Mucosa of descending colon (tissue), 3 donors: ENCODE results near the gene STUM. TPM values are rescaled to one million over a fixed set of nuclear protein-coding genes. Genes with fewer than 3 reads are reported as not detected.
A peak's percentile ranks its signal among the peaks of the same experiment; 100 is the strongest.

Experiments
- ATAC-seq: fragments of 200-7000 bp; cut with Tn5 transposase; one replicate; pipeline ENCODE4 v1.9.1; 2020; ENCODE audit warnings: mild to moderate bottlenecking, moderate library complexity
- DNase-seq, 3 donors: peaks; one replicate each; pipeline ENCODE4 v3.0.0-alpha.2; 2020
- H3K36me3 ChIP-seq: fragments of 200-600 bp; one replicate; pipeline ENCODE4 v1.8.0; 2021; ENCODE audit warnings: low read depth, mild to moderate bottlenecking
- H3K4me1 ChIP-seq: fragments of 200-600 bp; one replicate; pipeline ENCODE4 v1.8.0; 2021; ENCODE audit warnings: low read depth, mild to moderate bottlenecking
- H3K4me3 ChIP-seq: fragments of 200-600 bp; one replicate; pipeline ENCODE4 v1.8.0; 2021; ENCODE audit warnings: mild to moderate bottlenecking
- H3K9me3 ChIP-seq: fragments of 200-600 bp; one replicate; pipeline ENCODE4 v1.8.0; 2021; ENCODE audit warnings: mild to moderate bottlenecking
- intact Hi-C, 2 donors: fragments of 100-400 bp; cut with DNase I in 1 of 2; cut with micrococcal nuclease in 1 of 2; formaldehyde crosslinking; loops; one replicate each; pipeline versions ENCODE4 v1.11.0 to v1.11.1; 2022; cut with DNase I, micrococcal nuclease
- total RNA-seq, 3 donors: library from RNA; stranded (reverse); fragmentation: NEBNext Ultra II Directional in 2 of 3; extraction: Animal tissue kit (Norgen Biotek cat#: 25700) in 2 of 3; gene quantifications; one replicate each; pipeline versions ENCODE4 v1.2.1 to v1.2.4, GENCODE V29; 2021 to 2023
- TF ChIP-seq, protein P1 (sequence below): fragments of 200-600 bp; IDR thresholded peaks from one replicate; pipeline ENCODE4 v1.8.0; 2022; ENCODE audit warnings: antibody characterized with exemption, mild to moderate bottlenecking
- donor health status: DM: no; HTN: no; CAD: no; lungs with moderate emphysema.
- donor health status: DM: no; HTN: no; CAD: no.
- donor health status: DM: no; HTN: yes; CAD: no.

STUM gene
- total RNA-seq, 3 donors from 2014 or later = 1.2 to 18.4 (median 4.9) TPM

DNA sequence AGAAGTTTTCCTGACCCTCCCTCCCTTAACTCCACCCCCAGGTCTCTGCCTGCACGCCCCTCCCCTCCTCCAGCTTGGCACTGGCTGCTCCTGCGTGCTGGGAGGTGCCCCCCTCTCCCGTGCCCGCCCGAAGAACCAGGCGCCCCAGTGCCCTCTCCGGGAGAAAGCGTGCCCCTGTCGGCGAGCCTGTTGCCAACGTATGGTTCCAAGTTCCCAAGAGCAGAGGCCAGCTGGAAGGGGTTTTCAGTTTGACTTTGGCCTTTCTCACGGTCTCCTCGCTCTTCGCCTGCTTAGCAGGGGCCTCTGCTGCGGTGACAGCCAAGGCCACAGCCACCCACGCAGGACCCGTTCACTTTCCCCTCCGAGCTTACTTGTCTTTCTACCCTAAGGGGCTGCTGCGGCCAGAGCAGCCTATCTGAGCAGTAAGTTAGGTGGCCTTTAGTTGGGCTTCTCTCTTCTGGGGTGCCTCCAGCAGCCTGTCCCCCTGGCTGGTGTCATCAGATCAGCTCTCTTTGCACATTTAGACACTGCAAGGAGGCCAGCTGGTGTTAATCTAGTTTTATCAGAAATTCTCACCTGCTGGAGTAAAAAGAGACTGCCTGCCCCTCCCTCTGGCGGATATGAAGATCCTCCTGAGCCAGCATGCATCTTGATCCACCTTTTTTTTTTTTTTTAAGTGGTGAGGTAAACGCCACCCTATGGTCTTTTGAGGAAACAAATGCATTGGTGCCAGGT lies 1.5 kb downstream of the STUM start:
- Histone ChIP-seq H3K9me3 (no peaks in the 10 kb centered on the region), H3K36me3 (no peaks in the 10 kb centered on the region), H3K4me3 (no peak overlapping the region), H3K4me1 (peaks cover 38% of the 10 kb centered on the region)
- TF ChIP-seq, protein P1, sequence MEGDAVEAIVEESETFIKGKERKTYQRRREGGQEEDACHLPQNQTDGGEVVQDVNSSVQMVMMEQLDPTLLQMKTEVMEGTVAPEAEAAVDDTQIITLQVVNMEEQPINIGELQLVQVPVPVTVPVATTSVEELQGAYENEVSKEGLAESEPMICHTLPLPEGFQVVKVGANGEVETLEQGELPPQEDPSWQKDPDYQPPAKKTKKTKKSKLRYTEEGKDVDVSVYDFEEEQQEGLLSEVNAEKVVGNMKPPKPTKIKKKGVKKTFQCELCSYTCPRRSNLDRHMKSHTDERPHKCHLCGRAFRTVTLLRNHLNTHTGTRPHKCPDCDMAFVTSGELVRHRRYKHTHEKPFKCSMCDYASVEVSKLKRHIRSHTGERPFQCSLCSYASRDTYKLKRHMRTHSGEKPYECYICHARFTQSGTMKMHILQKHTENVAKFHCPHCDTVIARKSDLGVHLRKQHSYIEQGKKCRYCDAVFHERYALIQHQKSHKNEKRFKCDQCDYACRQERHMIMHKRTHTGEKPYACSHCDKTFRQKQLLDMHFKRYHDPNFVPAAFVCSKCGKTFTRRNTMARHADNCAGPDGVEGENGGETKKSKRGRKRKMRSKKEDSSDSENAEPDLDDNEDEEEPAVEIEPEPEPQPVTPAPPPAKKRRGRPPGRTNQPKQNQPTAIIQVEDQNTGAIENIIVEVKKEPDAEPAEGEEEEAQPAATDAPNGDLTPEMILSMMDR = no peak
- ATAC-seq (peak; percentile 46), DNase-seq (peak; percentile 58 to 72 (median 66))
- intact Hi-C loops = loop anchor here (10.0 kb wide), 3 partner anchors 55 to 285 kb away; no protein-coding TSS in a partner anchor

DNA sequence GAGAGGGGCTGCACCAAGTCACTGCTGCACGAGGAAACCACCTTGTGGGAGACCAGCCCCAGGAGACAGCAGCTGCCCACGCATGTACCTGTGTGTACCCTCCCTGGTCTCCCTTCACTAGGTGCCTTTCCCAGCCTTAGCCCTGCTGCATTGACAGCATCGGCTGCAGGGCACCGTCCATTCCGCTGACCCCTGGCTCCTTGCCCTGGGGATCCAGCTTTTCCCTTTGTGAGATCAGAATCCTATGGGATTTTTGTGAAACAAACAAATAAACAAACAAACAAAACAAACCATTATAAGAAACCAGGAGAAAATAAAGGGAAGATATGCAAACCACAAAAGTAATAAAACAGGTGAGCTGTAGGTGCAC lies 2.1 kb downstream of the STUM start:
- intact Hi-C loops = no loop called here
- H3K4me1 ChIP-seq = peaks cover 38% of the 10 kb centered on the region
- H3K4me3 ChIP-seq = no peak overlapping the region
- H3K9me3 ChIP-seq = no peaks in the 10 kb centered on the region
- no peaks in the 10 kb centered on the region for H3K36me3 ChIP-seq
- no peak for DNase-seq
- ATAC-seq = no peak
- TF ChIP-seq, protein P1 = no peak

DNA sequence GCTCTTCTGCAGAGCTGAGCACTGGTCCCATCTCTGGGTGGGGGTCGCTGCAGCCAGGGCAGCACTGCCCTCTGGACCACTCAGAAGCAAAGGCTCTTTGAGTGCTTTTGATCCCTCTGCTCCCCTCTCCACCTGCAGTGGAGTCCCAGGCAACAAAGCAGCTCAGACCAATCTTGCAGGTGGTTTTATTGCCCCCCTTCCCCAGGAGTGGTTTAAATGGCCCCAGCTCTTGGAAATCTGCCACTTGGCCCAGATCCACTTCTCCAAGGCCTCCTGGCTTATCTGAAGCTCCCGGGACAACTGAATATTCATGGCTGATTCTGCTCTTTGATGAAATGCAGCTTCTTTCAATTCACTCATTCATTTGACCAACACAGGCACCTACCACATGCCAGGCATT lies 2.7 kb downstream of the STUM start:
- H3K4me1 ChIP-seq = peaks cover 38% of the 10 kb centered on the region
- peak; percentile 75 to 88 (median 85) for DNase-seq
- H3K9me3 ChIP-seq = no peaks in the 10 kb centered on the region
- peak; percentile 63 for ATAC-seq
- no peak overlapping the region for H3K4me3 ChIP-seq
- intact Hi-C loops = no loop called here
- H3K36me3 ChIP-seq = no peaks in the 10 kb centered on the region
- TF ChIP-seq, protein P1 = no peak

DNA sequence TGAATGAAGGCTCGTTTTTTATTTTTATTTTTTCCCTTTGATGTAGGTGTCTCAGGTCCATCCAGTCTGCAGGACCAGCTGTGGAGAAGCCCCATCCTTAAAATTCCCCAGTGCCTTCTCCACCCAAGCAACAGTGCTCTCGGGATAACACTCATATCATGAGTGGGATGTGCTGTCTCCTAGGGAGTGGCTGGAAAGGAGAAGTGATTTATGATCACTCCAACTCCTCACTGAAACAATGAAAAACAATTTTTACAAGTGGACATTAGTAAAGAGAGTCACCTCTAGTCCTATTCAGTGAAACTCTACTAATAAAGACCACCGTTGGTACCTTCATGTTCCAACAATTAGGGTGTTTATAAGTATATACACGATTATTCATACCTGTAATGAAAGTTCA lies 3.5 kb downstream of the STUM start:
- intact Hi-C loops = no loop called here
- Histone ChIP-seq H3K4me3 (no peak overlapping the region), H3K4me1 (peaks cover 38% of the 10 kb centered on the region), H3K36me3 (no peaks in the 10 kb centered on the region), H3K9me3 (no peaks in the 10 kb centered on the region)
- ATAC-seq (no peak), DNase-seq (no peak)
- TF ChIP-seq, protein P1 = no peak

DNA sequence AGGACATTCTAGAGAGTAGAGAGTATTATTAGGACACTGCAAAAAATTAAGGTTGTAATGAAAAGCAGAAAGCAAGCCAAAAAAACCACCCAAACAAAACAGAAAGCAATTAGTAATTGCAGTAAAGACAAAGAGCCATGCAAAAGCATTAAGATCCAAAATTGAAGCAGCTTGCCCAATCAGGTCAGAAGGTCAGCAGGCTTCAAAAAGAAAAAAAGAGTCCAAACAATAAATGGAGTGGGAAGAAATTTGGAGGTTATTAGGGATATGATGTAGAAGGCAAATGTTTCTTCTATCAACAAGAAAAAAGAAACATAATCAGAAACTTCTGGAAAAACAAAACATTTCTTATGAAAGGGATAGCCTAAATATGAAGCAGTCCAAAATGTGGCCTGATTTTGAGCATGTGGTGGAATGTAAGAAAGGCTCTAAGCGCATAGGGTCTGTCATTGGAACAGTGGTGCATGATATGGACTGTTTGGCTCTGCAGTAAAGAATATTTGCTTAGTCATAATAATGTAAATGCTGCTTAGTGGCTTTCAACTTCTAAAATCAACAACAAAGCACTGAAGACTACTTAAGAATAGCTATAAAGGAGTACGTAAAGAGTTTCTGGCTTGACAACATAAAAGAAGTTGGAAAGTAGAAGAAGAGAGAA lies 4.8 kb downstream of the STUM start:
- DNase-seq (no peak), ATAC-seq (no peak)
- no peak overlapping the region for H3K4me3 ChIP-seq
- TF ChIP-seq, protein P1 = no peak
- intact Hi-C loops = no loop called here
- H3K36me3 ChIP-seq = no peaks in the 10 kb centered on the region
- H3K9me3 ChIP-seq = no peaks in the 10 kb centered on the region
- peaks cover 32% of the 10 kb centered on the region for H3K4me1 ChIP-seq
